HCT116 (cell line): ENCODE results near the gene ZNF611. TPM values are rescaled to one million over a fixed set of nuclear protein-coding genes. Genes with fewer than 3 reads are reported as not detected.

Experiments used
- ATAC-seq: fragments of 200-7000 bp; cut with Tn5 transposase; 2 replicates; pipeline ENCODE4 v1.9.1; 2020; ENCODE audit warnings: mild to moderate bottlenecking, moderate library complexity
- BruUV-seq: library from RNA; stranded (reverse); fragments of 400-500 nt; replicated peaks from 2 replicates; lab custom pipeline; 2021; lab: Mats Ljungman, UMichigan
- CTCF ChIA-PET: fragments of 300-600 bp; sonication (Branson Sonifier 250); formaldehyde crosslinking; loops from one replicate; lab custom pipeline; 2021; ENCODE audit warnings: antibody characterized with exemption; lab: Charles Lee
- POLR2A ChIA-PET: fragments of 300-600, 350-600 bp; sonication (Branson Sonifier 250); formaldehyde crosslinking; loops from one replicate; lab custom pipeline; 2021; ENCODE audit warnings: antibody characterized with exemption; lab: Charles Lee
- RAD21 ChIA-PET, 2 experiments: fragments of 300-600 bp; sonication (Branson Sonifier 250); formaldehyde crosslinking; loops; one replicate each; lab custom pipeline; 2023; ENCODE audit warnings: low total read pairs in 2 of 2; ENCODE audit not compliant: uncharacterized antibody in 2 of 2, unreplicated experiment in 2 of 2, low non-redundant PET in 1 of 2; lab: Charles Lee
- DNase-seq: peaks from one replicate; pipeline ENCODE4 v3.0.0-alpha.2; 2010; ENCODE audit warnings: low read depth, low spot score
- H2AFZ ChIP-seq: fragments of 200-600 bp; shearing (Covaris generic), sonication (generic); 2 replicates; pipeline ENCODE4 v1.6.1; 2017; ENCODE audit warnings: low read depth, mixed run types, mixed read lengths, antibody characterized with exemption, low read length; ENCODE audit not compliant: poor library complexity, severe bottlenecking
- H3K27ac ChIP-seq: 2 replicates; pipeline ENCODE4 v1.5.1; 2012; ENCODE audit warnings: low read depth, low read length
- H3K27me3 ChIP-seq: fragments of 200-600 bp; sonication (generic); 2 replicates; pipeline ENCODE4 v1.6.1; 2016; ENCODE audit warnings: mixed run types, low read length, mixed read lengths; ENCODE audit not compliant: insufficient read depth
- H3K36me3 ChIP-seq, 2 experiments: fragments of 200-500 bp in 1 of 2; fragments of 200-600 bp in 1 of 2; sonication (Bioruptor generic) in 1 of 2; sonication (generic) in 1 of 2; 2 replicates each; pipeline versions ENCODE4 v1.5.1 to v1.6.1; 2014 to 2016; ENCODE audit warnings: low read length in 2 of 2, inconsistent platforms in 1 of 2, mixed read lengths in 1 of 2, mixed run types in 1 of 2; ENCODE audit not compliant: insufficient read depth in 2 of 2, control insufficient read depth in 1 of 2
- H3K4me1 ChIP-seq, 2 experiments: fragments of 200-600 bp in 1 of 2; sonication (generic) in 1 of 2; 2 replicates each; pipeline versions ENCODE4 v1.5.1 to v1.6.1; 2012 to 2017; ENCODE audit warnings: low read length in 2 of 2, inconsistent platforms in 1 of 2, mild to moderate bottlenecking in 1 of 2, mixed read lengths in 1 of 2, mixed run types in 1 of 2, moderate library complexity in 1 of 2; ENCODE audit not compliant: insufficient read depth in 2 of 2, control insufficient read depth in 1 of 2
- H3K4me2 ChIP-seq: fragments of 200-600 bp; sonication (generic); 2 replicates; pipeline ENCODE4 v1.6.1; 2017; ENCODE audit warnings: mixed run types, low read length, mixed read lengths
- H3K4me3 ChIP-seq, 2 experiments: fragments of 200-600 bp in 1 of 2; sonication (generic) in 1 of 2; replicated peaks in 1 of 2; 2 replicates each; pipeline ENCODE4 v1.5.1; 2011 to 2016; ENCODE audit warnings: low read length in 2 of 2, control low read depth in 1 of 2, low read depth in 1 of 2, mild to moderate bottlenecking in 1 of 2, mixed read lengths in 1 of 2, mixed run types in 1 of 2
- H3K79me2 ChIP-seq: fragments of 200-600 bp; sonication (generic); 2 replicates; pipeline ENCODE4 v1.6.1; 2017; ENCODE audit warnings: mild to moderate bottlenecking, mixed run types, low read length, moderate library complexity, mixed read lengths; ENCODE audit not compliant: insufficient read depth
- H3K9ac ChIP-seq: fragments of 200-600 bp; sonication (generic); 2 replicates; pipeline ENCODE4 v1.6.1; 2016; ENCODE audit warnings: low read length, mixed read lengths
- H3K9me2 ChIP-seq: fragments of 200-600 bp; sonication (generic), shearing (Covaris generic); 2 replicates; pipeline ENCODE4 v1.6.1; 2017; ENCODE audit warnings: mixed run types, mild to moderate bottlenecking, moderate library complexity; ENCODE audit not compliant: insufficient read depth
- H3K9me3 ChIP-seq, 2 experiments: fragments of 200-500 bp in 1 of 2; fragments of 200-600 bp in 1 of 2; sonication (Bioruptor generic) in 1 of 2; sonication (generic) in 1 of 2; 2 replicates each; pipeline ENCODE4 v1.6.1; 2014 to 2017; ENCODE audit warnings: low read length in 2 of 2, mixed read lengths in 2 of 2, inconsistent platforms in 1 of 2, low read depth in 1 of 2, mild to moderate bottlenecking in 1 of 2, mixed run types in 1 of 2, moderate library complexity in 1 of 2; ENCODE audit not compliant: control insufficient read depth in 1 of 2, insufficient read depth in 1 of 2
- H4K20me1 ChIP-seq: fragments of 200-600 bp; sonication (generic), shearing (Covaris generic); 2 replicates; pipeline ENCODE4 v1.6.1; 2017; ENCODE audit warnings: mixed run types, mild to moderate bottlenecking, moderate library complexity; ENCODE audit not compliant: insufficient read depth
- ATF3 ChIP-seq: IDR thresholded peaks from 2 replicates; pipeline ENCODE4 v1.6.1; 2012
- CBX3 ChIP-seq: IDR thresholded peaks from 2 replicates; pipeline ENCODE4 v1.6.1; 2012; ENCODE audit warnings: low read depth
- CEBPB ChIP-seq: IDR thresholded peaks from 2 replicates; pipeline ENCODE4 v1.6.1; 2012; ENCODE audit warnings: low read depth
- EGR1 ChIP-seq: IDR thresholded peaks from 2 replicates; pipeline ENCODE4 v1.6.1; 2012; ENCODE audit warnings: low read depth
- EZH2 ChIP-seq: fragments of 200-600 bp; sonication (generic); IDR thresholded peaks from 2 replicates; pipeline ENCODE4 v1.6.1; 2017; ENCODE audit warnings: antibody characterized with exemption, mixed run types
- FOSL1 ChIP-seq: IDR thresholded peaks from 2 replicates; pipeline ENCODE4 v1.6.1; 2012; ENCODE audit warnings: low read depth
- JUND ChIP-seq: IDR thresholded peaks from 2 replicates; pipeline ENCODE4 v1.6.1; 2012
- POLR2A ChIP-seq: IDR thresholded peaks from 2 replicates; pipeline ENCODE4 v1.7.0; 2011; ENCODE audit warnings: borderline replicate concordance; ENCODE audit not compliant: insufficient read depth, insufficient read length; ENCODE audit errors: extremely low read depth
- RAD21 ChIP-seq: IDR thresholded peaks from 2 replicates; pipeline ENCODE4 v1.6.1; 2012; ENCODE audit warnings: low read depth, mild to moderate bottlenecking
- SIN3A ChIP-seq: IDR thresholded peaks from 2 replicates; pipeline ENCODE4 v1.6.1; 2012; ENCODE audit warnings: low read depth
- SP1 ChIP-seq: IDR thresholded peaks from 2 replicates; pipeline ENCODE4 v1.6.1; 2012; ENCODE audit warnings: low read depth
- TCF7L2 ChIP-seq: IDR thresholded peaks from 2 replicates; pipeline ENCODE4 v1.7.0; 2011; ENCODE audit warnings: borderline replicate concordance, inconsistent platforms; ENCODE audit not compliant: insufficient read depth, insufficient read length; ENCODE audit errors: extremely low read depth
- YY1 ChIP-seq: IDR thresholded peaks from 2 replicates; pipeline ENCODE4 v1.6.1; 2011; ENCODE audit warnings: low read length, low read depth, moderate library complexity, mild to moderate bottlenecking; ENCODE audit not compliant: insufficient replicate concordance; ENCODE audit errors: extremely low read depth
- ZBTB33 ChIP-seq: IDR thresholded peaks from 2 replicates; pipeline ENCODE4 v1.6.1; 2011; ENCODE audit warnings: mild to moderate bottlenecking, low read length, moderate library complexity; ENCODE audit not compliant: insufficient replicate concordance; ENCODE audit errors: extremely low read depth
- ZNF274 ChIP-seq: fragments of 200-500 bp; sonication (Bioruptor generic); IDR thresholded peaks from 2 replicates; pipeline ENCODE4 v1.6.1; 2014; ENCODE audit warnings: mild to moderate bottlenecking, low read depth, low read length, inconsistent platforms
- intact Hi-C: fragments of 100-400 bp; cut with micrococcal nuclease; formaldehyde crosslinking; loops from 2 replicates; pipeline ENCODE4 v1.10.0; 2022
- total RNA-seq: library from RNA; stranded (reverse); gene quantifications from one replicate; pipeline ENCODE4 v1.2.1, GENCODE V29; 2021; ENCODE audit not compliant: unreplicated experiment
- TF ChIP-seq, protein P1 (sequence below), 3 experiments: fragments of 200-600 bp in 1 of 3; sonication (generic) in 1 of 3; IDR thresholded peaks in 2 of 3; conservative IDR thresholded peaks in 1 of 3; 2 replicates each; pipeline ENCODE4 v1.5.1; 2012 to 2017; ENCODE audit warnings: low read depth in 2 of 3, low read length in 2 of 3, antibody characterized with exemption in 1 of 3, borderline replicate concordance in 1 of 3, control low read depth in 1 of 3, mild to moderate bottlenecking in 1 of 3, mixed read lengths in 1 of 3, mixed run types in 1 of 3, moderate library complexity in 1 of 3; ENCODE audit not compliant: insufficient read depth in 1 of 3
- TF ChIP-seq, protein P2 (sequence below): IDR thresholded peaks from 2 replicates; pipeline ENCODE4 v1.6.1; 2012

ZNF611 gene
- total RNA-seq, 1 experiment from 2014 or later, result 12.2 TPM

GRCh38 chr19:52662631-52663030 is 72.2 kb downstream of the ZNF611 start:
- RAD21 ChIA-PET, result no interaction called here
- H3K27me3 ChIP-seq, result no peaks in the 10 kb centered on the region
- H3K79me2 ChIP-seq, result peaks cover 78% of the 10 kb centered on the region
- H3K27ac ChIP-seq, result no peak overlapping the region
- no peak overlapping the region for H2AFZ ChIP-seq
- peak overlapping the region; percentile 35 for H3K4me2 ChIP-seq
- peak; percentile 44 for ATAC-seq
- CTCF ChIA-PET, result no interaction called here
- H3K36me3 ChIP-seq, result peaks cover 4 to 38% of the 10 kb centered on the region in 2 experiments; a peak in 3 of 4 replicates
- H4K20me1 ChIP-seq, result no peaks in the 10 kb centered on the region
- intact Hi-C loops, result no loop called here
- DNase-seq, result peak; percentile 33
- no peak overlapping the region for H3K4me3 ChIP-seq
- H3K9ac ChIP-seq, result no peak overlapping the region
- no peaks in the 10 kb centered on the region for H3K9me3 ChIP-seq
- no TSS peak for BruUV-seq
- TF ChIP-seq, protein P1, sequence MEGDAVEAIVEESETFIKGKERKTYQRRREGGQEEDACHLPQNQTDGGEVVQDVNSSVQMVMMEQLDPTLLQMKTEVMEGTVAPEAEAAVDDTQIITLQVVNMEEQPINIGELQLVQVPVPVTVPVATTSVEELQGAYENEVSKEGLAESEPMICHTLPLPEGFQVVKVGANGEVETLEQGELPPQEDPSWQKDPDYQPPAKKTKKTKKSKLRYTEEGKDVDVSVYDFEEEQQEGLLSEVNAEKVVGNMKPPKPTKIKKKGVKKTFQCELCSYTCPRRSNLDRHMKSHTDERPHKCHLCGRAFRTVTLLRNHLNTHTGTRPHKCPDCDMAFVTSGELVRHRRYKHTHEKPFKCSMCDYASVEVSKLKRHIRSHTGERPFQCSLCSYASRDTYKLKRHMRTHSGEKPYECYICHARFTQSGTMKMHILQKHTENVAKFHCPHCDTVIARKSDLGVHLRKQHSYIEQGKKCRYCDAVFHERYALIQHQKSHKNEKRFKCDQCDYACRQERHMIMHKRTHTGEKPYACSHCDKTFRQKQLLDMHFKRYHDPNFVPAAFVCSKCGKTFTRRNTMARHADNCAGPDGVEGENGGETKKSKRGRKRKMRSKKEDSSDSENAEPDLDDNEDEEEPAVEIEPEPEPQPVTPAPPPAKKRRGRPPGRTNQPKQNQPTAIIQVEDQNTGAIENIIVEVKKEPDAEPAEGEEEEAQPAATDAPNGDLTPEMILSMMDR (IDR thresholded peaks at IDR 0.05 in 2 of 3, conservative IDR thresholded peaks at IDR 0.05 in 1 of 3; ENCODE audit: borderline replicate concordance in 1 of 3, insufficient read depth in 1 of 3, low read depth in 2 of 3, low read length in 2 of 3), result no peak
- peak; percentile 29; the same call in 1 of the 2 replicates for TF ChIP-seq CEBPB
- peak; percentile 41; the same call in 1 of the 2 replicates for TF ChIP-seq FOSL1
- TF ChIP-seq JUND, result peak; percentile 37
- TF ChIP-seq, protein P2, sequence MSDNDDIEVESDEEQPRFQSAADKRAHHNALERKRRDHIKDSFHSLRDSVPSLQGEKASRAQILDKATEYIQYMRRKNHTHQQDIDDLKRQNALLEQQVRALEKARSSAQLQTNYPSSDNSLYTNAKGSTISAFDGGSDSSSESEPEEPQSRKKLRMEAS, result 0 out of 2 replicates have a peak, but pooled peaks have one; percentile 17
- TF ChIP-seq, all 23 proteins: peak for 4
- peaks cover 0 to 50% of the 10 kb centered on the region in 2 experiments; a peak in 2 of 4 replicates for H3K4me1 ChIP-seq
- POLR2A ChIA-PET, result no interaction called here
- no peaks in the 10 kb centered on the region for H3K9me2 ChIP-seq

GRCh38 chr19:52660981-52661380 is 73.9 kb downstream of the ZNF611 start:
- no peak for ATAC-seq
- H3K79me2 ChIP-seq, result peaks cover 67% of the 10 kb centered on the region
- no peaks in the 10 kb centered on the region for H4K20me1 ChIP-seq
- no peak overlapping the region for H3K4me3 ChIP-seq
- H3K27ac ChIP-seq, result no peak overlapping the region
- peaks cover 4 to 46% of the 10 kb centered on the region in 2 experiments; a peak in 3 of 4 replicates for H3K36me3 ChIP-seq
- H3K9me3 ChIP-seq, result no peaks in the 10 kb centered on the region
- no peaks in the 10 kb centered on the region for H3K27me3 ChIP-seq
- ChIA-PET RAD21 (no interaction called here), POLR2A (no interaction called here), CTCF (no interaction called here)
- peaks cover 0 to 42% of the 10 kb centered on the region in 2 experiments; a peak in 2 of 4 replicates for H3K4me1 ChIP-seq
- H3K4me2 ChIP-seq, result no peak overlapping the region
- BruUV-seq, result no TSS peak
- H2AFZ ChIP-seq, result no peak overlapping the region
- DNase-seq, result no peak
- no peak overlapping the region for H3K9ac ChIP-seq
- intact Hi-C loops, result no loop called here
- H3K9me2 ChIP-seq, result no peaks in the 10 kb centered on the region
- no peak for TF ChIP-seq JUND
- no peak for TF ChIP-seq EGR1
- TF ChIP-seq ZBTB33, result no peak
- no peak for TF ChIP-seq SIN3A
- no peak for TF ChIP-seq YY1
- TF ChIP-seq ATF3, result no peak
- TF ChIP-seq TCF7L2, result no peak
- TF ChIP-seq SP1, result no peak
- TF ChIP-seq CBX3, result no peak
- no peak for TF ChIP-seq RAD21
- no peak for TF ChIP-seq FOSL1
- no peak for TF ChIP-seq ZNF274
- no peak for TF ChIP-seq POLR2A
- no peak for TF ChIP-seq CEBPB
- no peak for TF ChIP-seq EZH2
